Measurements from ENCODE around the gene SLC10A4.
"Not testable (repeated sequence)": the region's sequence is repeated elsewhere in the genome, so short reads cannot be mapped to it uniquely, and the experiment has no call there.

GRCh38 chr4:48440914-48441313 lies 42.2 kb upstream of the SLC10A4 start:
- not testable (repeated sequence) for TF ChIP-seq CTCF, POLR2A, POLR2AphosphoS5 (IDR thresholded peaks at IDR 0.05)

Measured in breast epithelium (tissue), 3 donors.